ENCODE results near the gene ERH. TPM values are rescaled to one million over a fixed set of nuclear protein-coding genes. Genes with fewer than 3 reads are reported as not detected.

ERH gene
- 113 and 161 TPM in 2 replicates for total RNA-seq

DNA sequence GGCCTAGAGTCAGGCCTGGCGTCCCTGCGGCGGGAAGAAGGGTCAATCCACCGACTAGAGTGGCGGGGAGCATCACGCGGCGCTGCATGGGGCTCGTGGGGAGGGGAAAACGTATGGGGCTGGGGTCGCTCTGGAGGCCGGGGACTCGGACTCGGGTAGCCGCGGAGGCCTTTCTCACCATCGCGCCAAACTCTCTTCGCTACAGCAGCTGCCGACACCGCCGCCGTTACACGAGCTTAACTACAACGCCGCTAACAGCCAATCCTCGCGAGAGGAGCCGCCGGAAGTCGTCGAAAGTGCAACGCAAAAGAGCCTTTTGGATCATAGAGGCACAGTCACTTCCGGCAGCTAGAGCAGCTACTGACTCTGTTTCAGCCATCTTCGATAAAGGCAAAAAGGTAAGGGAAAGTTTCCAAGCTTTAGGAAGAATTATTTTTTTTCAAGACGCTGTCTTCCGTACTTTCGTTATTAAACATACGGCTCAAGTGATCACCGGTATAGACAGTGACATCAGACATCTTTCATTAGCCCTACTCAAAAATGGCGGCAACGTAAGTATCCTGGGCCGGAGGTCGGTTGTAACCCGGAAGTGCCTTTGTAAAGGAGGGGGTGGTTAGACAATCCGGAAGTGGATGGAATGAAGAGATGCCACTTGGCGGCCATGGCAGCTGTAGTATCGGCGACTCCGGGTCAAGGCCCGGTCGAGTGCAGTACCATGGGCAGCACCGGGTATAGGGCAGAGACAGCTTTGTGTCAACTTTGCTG lies at the start of gene ERH, which contains the start of gene SLC39A9:
Gene ERH (minus strand): TSS at position 247 of the 765 bp plus-strand sequence. CDS start 66 bp downstream, at position 181.
Gene SLC39A9 (plus strand): TSS at position 640 of the 765 bp plus-strand sequence. CDS start 678 bp downstream, outside the sequence.

Other genes starting within 250 kb of the ERH start
- 18.0 and 20.8 TPM in 2 replicates for gene DCAF5, start 245.2 kb downstream of the ERH start, total RNA-seq
- 17.2 and 23.6 TPM in 2 replicates for gene EXD2, start 206.8 kb downstream of the ERH start, total RNA-seq
- 1.9 and 4.6 TPM in 2 replicates for gene GALNT16, start 138.1 kb downstream of the ERH start, total RNA-seq
- 115 and 116 TPM in 2 replicates for gene SLC39A9, start 393 bp upstream of the ERH start, total RNA-seq
- gene PLEKHD1, start 86.4 kb upstream of the ERH start, total RNA-seq = under 0.01 TPM in 2 replicates
- gene CCDC177, start 176.6 kb upstream of the ERH start, total RNA-seq = under 0.01 TPM in 2 replicates
- gene SUSD6, start 213.3 kb upstream of the ERH start, total RNA-seq = 6.8 and 7.0 TPM in 2 replicates

All from smooth muscle cell of trachea (primary cell).